DOHH2 (cell line): Measurements from ENCODE around the gene IDUA.

ENCODE experiments used
- H3F3A ChIP-seq: fragments of 200-600 bp; sonication (generic), shearing (Covaris generic); 2 replicates; pipeline ENCODE4 v1.6.0; 2016; ENCODE audit warnings: antibody characterized with exemption, mild to moderate bottlenecking; ENCODE audit not compliant: control insufficient read depth, insufficient read depth
- H3K27ac ChIP-seq: fragments of 200-600 bp; sonication (generic); 2 replicates; pipeline ENCODE4 v1.5.1; 2014; ENCODE audit warnings: low read depth, mild to moderate bottlenecking, low read length, moderate library complexity
- H3K27me3 ChIP-seq: fragments of 200-600 bp; sonication (generic); 2 replicates; pipeline ENCODE4 v1.6.1; 2014; ENCODE audit warnings: mild to moderate bottlenecking, low read length, mixed read lengths; ENCODE audit not compliant: control insufficient read depth
- H3K36me3 ChIP-seq: fragments of 200-600 bp; sonication (generic); 2 replicates; pipeline ENCODE4 v1.6.1; 2014; ENCODE audit warnings: mild to moderate bottlenecking, low read length, moderate library complexity, mixed read lengths; ENCODE audit not compliant: control insufficient read depth
- H3K4me1 ChIP-seq: fragments of 200-600 bp; sonication (generic); 2 replicates; pipeline ENCODE4 v1.6.1; 2014; ENCODE audit warnings: mild to moderate bottlenecking, low read length, mixed read lengths; ENCODE audit not compliant: control insufficient read depth
- H3K4me2 ChIP-seq: fragments of 200-600 bp; sonication (generic); 2 replicates; pipeline ENCODE4 v1.6.0; 2014; ENCODE audit warnings: mild to moderate bottlenecking, low read length, moderate library complexity
- H3K4me3 ChIP-seq: fragments of 200-600 bp; sonication (generic); 2 replicates; pipeline ENCODE4 v1.5.1; 2014; ENCODE audit warnings: mild to moderate bottlenecking, low read length, mixed read lengths
- H3K79me2 ChIP-seq: fragments of 200-600 bp; sonication (generic); 2 replicates; pipeline ENCODE4 v1.6.1; 2014; ENCODE audit warnings: mild to moderate bottlenecking, low read length, mixed read lengths; ENCODE audit not compliant: control insufficient read depth
- H3K9me2 ChIP-seq: fragments of 200-600 bp; sonication (generic); replicated peaks from 2 replicates; pipeline ENCODE4 v1.6.1; 2014; ENCODE audit warnings: mild to moderate bottlenecking, low read length, mixed read lengths; ENCODE audit not compliant: control insufficient read depth
- H3K9me3 ChIP-seq: fragments of 200-600 bp; sonication (generic); 2 replicates; pipeline ENCODE4 v1.6.1; 2014; ENCODE audit warnings: antibody characterized with exemption, low read length, mixed read lengths; ENCODE audit not compliant: control insufficient read depth, insufficient read depth
- H4K20me1 ChIP-seq: fragments of 200-600 bp; sonication (generic); 2 replicates; pipeline ENCODE4 v1.6.0; 2014; ENCODE audit warnings: low read depth, mild to moderate bottlenecking, antibody characterized with exemption, low read length, moderate library complexity; ENCODE audit not compliant: control insufficient read depth, insufficient read depth
- EZH2phosphoT487 ChIP-seq: fragments of 200-600 bp; sonication (generic); IDR thresholded peaks from 2 replicates; pipeline ENCODE4 v1.6.1; 2017; ENCODE audit warnings: borderline replicate concordance, mild to moderate bottlenecking, antibody characterized with exemption, low read length, moderate library complexity, mixed read lengths
- TF ChIP-seq, protein P1 (sequence below): fragments of 200-600 bp; sonication (generic); IDR thresholded peaks from one replicate; pipeline ENCODE4 v1.5.1; 2014; ENCODE audit warnings: antibody characterized with exemption, mild to moderate bottlenecking, low read depth, low read length; ENCODE audit not compliant: poor library complexity, severe bottlenecking

Gene IDUA

DNA sequence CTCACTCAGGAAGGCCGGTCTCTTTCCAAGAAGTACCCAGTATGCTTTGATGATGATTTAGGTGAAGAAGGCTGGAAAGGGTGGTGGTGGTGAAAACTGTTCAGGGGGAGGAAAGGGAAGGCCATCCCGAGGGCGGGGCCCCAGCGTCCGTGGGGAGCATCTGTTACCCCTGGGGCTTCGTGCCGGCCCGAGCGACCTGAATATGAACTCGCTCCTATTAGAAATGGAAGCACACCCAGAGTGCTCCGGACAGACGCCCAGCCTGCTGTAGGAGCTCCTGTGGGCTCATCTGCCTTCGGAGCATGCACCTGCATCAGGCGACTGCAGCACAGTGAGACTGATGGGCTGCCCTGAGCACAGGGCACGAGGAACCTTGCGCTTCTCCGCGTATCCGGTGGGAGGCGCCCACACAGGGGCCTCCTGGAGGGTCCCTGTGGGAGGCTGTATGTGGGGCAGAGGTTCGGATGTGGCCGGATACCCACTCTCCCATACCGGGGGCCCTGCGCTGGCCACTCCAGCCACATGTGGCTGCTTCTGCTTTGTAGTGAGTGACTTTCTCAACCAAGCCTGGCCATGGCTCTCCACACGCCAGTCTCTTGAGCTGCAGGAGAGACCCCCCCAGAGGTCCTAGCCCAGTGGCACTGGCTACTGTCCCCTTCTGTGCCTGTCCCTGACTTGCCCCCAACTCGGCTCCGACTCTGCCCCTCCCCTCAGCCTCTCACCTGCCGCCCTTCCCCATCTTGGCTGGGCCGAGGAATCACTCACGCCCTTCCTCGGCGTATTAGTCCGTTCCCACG lies 61.3 kb downstream of the IDUA start:
- H3K27me3 ChIP-seq: no peaks in the 10 kb centered on the region
- no peak overlapping the region for H3K4me2 ChIP-seq
- TF ChIP-seq, protein P1, sequence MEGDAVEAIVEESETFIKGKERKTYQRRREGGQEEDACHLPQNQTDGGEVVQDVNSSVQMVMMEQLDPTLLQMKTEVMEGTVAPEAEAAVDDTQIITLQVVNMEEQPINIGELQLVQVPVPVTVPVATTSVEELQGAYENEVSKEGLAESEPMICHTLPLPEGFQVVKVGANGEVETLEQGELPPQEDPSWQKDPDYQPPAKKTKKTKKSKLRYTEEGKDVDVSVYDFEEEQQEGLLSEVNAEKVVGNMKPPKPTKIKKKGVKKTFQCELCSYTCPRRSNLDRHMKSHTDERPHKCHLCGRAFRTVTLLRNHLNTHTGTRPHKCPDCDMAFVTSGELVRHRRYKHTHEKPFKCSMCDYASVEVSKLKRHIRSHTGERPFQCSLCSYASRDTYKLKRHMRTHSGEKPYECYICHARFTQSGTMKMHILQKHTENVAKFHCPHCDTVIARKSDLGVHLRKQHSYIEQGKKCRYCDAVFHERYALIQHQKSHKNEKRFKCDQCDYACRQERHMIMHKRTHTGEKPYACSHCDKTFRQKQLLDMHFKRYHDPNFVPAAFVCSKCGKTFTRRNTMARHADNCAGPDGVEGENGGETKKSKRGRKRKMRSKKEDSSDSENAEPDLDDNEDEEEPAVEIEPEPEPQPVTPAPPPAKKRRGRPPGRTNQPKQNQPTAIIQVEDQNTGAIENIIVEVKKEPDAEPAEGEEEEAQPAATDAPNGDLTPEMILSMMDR: no peak
- no peak for TF ChIP-seq EZH2phosphoT487
- H3K4me3 ChIP-seq: no peak overlapping the region
- no peaks in the 10 kb centered on the region for H3F3A ChIP-seq
- no peak overlapping the region for H3K27ac ChIP-seq
- no peaks in the 10 kb centered on the region for H3K9me2 ChIP-seq
- no peaks in the 10 kb centered on the region for H3K4me1 ChIP-seq
- peaks cover 2% of the 10 kb centered on the region; the same call in 1 of the 2 replicates for H3K9me3 ChIP-seq
- no peaks in the 10 kb centered on the region for H3K36me3 ChIP-seq
- H4K20me1 ChIP-seq: no peaks in the 10 kb centered on the region
- no peaks in the 10 kb centered on the region for H3K79me2 ChIP-seq

- Histone ChIP-seq H3K9me3 (no peaks in the 10 kb centered on the region; the same call in 1 of the 2 replicates), H3K4me1 (no peaks in the 10 kb centered on the region), H3K4me3 (no peak overlapping the region), H3K36me3 (no peaks in the 10 kb centered on the region), H3K27ac (no peak overlapping the region), H4K20me1 (no peaks in the 10 kb centered on the region), H3K4me2 (no peak overlapping the region), H3K79me2 (no peaks in the 10 kb centered on the region), H3K9me2 (no peaks in the 10 kb centered on the region), H3F3A (no peaks in the 10 kb centered on the region), H3K27me3 (no peaks in the 10 kb centered on the region)
- TF ChIP-seq, protein P1: no peak
- TF ChIP-seq EZH2phosphoT487: no peak
Measured at GRCh38 chr4:1048773-1049590, 62.1 kb downstream of the IDUA start.

DNA sequence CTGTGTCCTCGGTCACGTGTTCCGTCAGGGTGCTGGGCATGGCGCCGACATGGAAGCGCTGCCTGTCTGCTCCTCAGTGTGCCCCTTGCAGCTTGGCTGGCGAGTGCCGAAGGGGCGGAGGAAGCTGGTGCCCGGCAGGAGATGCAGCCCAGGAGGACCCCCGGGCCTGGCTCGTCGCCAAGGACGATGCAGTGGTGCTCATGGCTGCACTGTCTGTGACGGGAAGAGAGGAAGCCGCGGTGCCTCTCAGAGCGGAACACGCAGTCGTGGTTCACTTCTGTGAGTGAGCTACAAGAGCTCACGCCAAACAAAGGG lies 62.7 kb downstream of the IDUA start:
- Histone ChIP-seq H3K36me3 (no peaks in the 10 kb centered on the region), H3K4me1 (no peaks in the 10 kb centered on the region), H3K27ac (no peak overlapping the region), H3F3A (no peaks in the 10 kb centered on the region), H3K79me2 (no peaks in the 10 kb centered on the region), H3K9me2 (no peaks in the 10 kb centered on the region), H4K20me1 (no peaks in the 10 kb centered on the region), H3K27me3 (no peaks in the 10 kb centered on the region), H3K4me3 (no peak overlapping the region), H3K9me3 (no peaks in the 10 kb centered on the region; the same call in 1 of the 2 replicates), H3K4me2 (no peak overlapping the region)
- TF ChIP-seq, protein P1: no peak
- no peak for TF ChIP-seq EZH2phosphoT487
